Left ventricle myocardium inferior (tissue), 1 donor: ENCODE results near the gene PLK5. TPM values are rescaled to one million over a fixed set of nuclear protein-coding genes. Genes with fewer than 3 reads are reported as not detected.
"Not testable (repeated sequence)": the region's sequence is repeated elsewhere in the genome, so short reads cannot be mapped to it uniquely, and the experiment has no call there.

Experiments
- DNase-seq: peaks from one replicate; pipeline ENCODE4 v3.0.0-alpha.2; 2020
- H3K27ac ChIP-seq: fragments of 200-600 bp; replicated peaks from 2 replicates; pipeline ENCODE4 v1.8.0; 2021
- H3K27me3 ChIP-seq: fragments of 200-600 bp; 2 replicates; pipeline ENCODE4 v1.8.0; 2021; ENCODE audit warnings: low read depth
- H3K36me3 ChIP-seq: fragments of 200-600 bp; 2 replicates; pipeline ENCODE4 v1.8.0; 2021
- H3K4me1 ChIP-seq: fragments of 200-600 bp; 2 replicates; pipeline ENCODE4 v1.8.0; 2021
- H3K4me3 ChIP-seq: fragments of 200-600 bp; 2 replicates; pipeline ENCODE4 v1.8.0; 2021; ENCODE audit warnings: mild to moderate bottlenecking, moderate library complexity
- H3K9me3 ChIP-seq: fragments of 200-600 bp; replicated peaks from 2 replicates; pipeline ENCODE4 v1.8.0; 2021
- intact Hi-C: fragments of 100-400 bp; cut with micrococcal nuclease; formaldehyde crosslinking; loops from one replicate; pipeline ENCODE4 v1.11.0; 2022
- total RNA-seq: library from RNA; stranded (reverse); fragmentation: NEBNext Ultra II Directional; extraction: Animal tissue kit (Norgen Biotek cat#: 25700); gene quantifications from one replicate; pipeline ENCODE4 v1.2.1, GENCODE V29; 2021
- TF ChIP-seq, protein P1 (sequence below): fragments of 200-600 bp; IDR thresholded peaks from 2 replicates; pipeline ENCODE4 v1.8.0; 2021; ENCODE audit warnings: antibody characterized with exemption, mild to moderate bottlenecking, borderline replicate concordance
- donor health status: DM: no; HTN: yes; CAD: no; lungs with severe emphysema.

The PLK5 gene
- total RNA-seq, 1 donor from 2014 or later, result not detected

DNA sequence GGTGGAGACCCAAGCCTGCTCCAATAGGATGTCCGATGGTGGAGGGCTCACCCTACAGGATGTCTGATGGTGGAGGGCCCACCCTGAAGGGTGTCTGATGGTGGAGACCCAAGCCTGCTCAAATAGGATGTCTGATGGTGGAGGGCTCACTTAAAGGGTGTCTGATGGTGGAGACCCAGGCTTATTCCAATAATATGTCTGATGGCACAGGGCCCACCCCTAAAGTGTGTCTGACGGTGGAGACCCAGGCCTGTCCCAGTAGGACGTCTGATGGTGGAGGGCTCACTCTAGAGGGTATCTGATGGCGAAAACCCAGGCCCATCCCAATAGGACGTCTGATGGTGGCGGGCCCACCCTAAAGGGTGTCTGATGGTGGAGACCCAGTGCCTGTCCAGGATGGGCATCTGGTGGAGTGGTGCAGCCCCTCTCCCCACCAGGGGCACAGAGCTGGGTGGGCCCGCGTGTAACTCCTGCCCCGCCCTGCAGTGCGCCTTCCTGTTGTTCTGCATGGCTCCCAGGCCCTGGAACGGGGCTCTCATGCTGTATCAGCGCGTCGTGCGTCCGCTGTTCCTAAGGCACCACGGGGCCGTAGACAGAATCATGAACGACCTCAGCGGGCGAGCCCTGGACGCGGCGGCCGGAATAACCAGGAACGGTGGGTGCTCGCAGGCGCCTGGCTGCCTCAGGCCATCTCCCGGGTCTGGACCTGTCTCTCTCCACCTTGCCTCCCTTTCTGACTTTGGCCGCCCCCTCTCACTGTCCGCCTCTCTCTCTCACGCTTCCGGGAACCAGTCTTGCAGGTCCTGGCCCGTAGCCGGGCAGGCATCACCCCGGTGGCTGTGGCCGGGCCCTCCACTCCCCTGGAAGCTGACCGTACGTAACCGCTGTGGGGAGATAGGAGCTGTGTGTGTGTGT lies 27.8 kb upstream of the PLK5 start:
- TF ChIP-seq, protein P1, sequence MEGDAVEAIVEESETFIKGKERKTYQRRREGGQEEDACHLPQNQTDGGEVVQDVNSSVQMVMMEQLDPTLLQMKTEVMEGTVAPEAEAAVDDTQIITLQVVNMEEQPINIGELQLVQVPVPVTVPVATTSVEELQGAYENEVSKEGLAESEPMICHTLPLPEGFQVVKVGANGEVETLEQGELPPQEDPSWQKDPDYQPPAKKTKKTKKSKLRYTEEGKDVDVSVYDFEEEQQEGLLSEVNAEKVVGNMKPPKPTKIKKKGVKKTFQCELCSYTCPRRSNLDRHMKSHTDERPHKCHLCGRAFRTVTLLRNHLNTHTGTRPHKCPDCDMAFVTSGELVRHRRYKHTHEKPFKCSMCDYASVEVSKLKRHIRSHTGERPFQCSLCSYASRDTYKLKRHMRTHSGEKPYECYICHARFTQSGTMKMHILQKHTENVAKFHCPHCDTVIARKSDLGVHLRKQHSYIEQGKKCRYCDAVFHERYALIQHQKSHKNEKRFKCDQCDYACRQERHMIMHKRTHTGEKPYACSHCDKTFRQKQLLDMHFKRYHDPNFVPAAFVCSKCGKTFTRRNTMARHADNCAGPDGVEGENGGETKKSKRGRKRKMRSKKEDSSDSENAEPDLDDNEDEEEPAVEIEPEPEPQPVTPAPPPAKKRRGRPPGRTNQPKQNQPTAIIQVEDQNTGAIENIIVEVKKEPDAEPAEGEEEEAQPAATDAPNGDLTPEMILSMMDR, result no peak
- Histone ChIP-seq H3K27me3 (peaks cover 50% of the 10 kb centered on the region), H3K36me3 (no peaks in the 10 kb centered on the region), H3K4me1 (peaks cover 8% of the 10 kb centered on the region), H3K27ac (no peak overlapping the region), H3K9me3 (no peaks in the 10 kb centered on the region), H3K4me3 (no peak overlapping the region)
- intact Hi-C loops, result no loop called here
- no peak for DNase-seq

DNA sequence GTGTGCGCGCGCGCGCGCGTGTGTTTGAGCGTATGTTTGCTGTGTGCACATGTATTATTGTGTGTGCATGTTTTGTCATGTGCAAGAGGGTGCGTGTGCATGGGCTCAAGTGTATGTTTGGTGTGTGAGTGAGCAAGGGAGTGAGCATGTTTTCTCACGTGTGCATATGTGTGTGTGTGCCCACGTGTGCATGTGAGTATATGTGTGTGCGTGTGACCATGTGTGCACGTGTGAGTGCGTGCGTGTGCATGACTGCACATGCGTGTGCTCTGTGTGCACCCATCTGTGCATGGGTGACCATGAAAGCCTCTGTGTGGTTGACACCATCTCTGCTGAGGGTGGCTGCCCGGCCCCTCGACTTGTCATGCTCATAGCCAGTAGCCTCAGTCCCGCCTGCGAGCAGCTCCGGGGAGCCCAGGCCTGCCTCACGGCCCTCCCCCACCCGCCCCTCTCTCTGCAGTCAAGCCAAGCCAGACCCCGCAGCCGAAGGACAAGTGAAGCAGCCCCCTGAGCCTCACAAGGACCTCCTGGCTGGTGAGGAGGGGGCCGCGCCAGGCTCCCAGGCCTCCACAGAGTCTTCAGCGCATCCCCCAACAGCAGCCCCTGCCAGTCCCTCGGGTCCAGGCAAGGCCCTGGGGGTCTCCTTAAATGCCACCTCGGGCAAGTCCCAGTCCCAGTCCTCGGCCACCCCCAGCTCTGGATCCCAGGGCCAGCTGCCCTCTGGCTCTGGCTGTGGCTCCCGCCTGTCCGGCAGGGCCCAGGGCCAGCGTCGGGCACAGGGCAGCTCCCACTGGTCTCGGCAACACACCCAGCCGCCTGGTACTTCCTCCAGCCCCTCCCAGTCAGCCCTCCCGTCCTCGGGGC lies 26.9 kb upstream of the PLK5 start:
- Histone ChIP-seq H3K27ac (no peak overlapping the region), H3K4me1 (no peaks in the 10 kb centered on the region), H3K9me3 (no peaks in the 10 kb centered on the region), H3K4me3 (no peak overlapping the region), H3K27me3 (peaks cover 43% of the 10 kb centered on the region), H3K36me3 (no peaks in the 10 kb centered on the region)
- no peak for DNase-seq
- TF ChIP-seq, protein P1, result no peak
- intact Hi-C loops, result no loop called here

DNA sequence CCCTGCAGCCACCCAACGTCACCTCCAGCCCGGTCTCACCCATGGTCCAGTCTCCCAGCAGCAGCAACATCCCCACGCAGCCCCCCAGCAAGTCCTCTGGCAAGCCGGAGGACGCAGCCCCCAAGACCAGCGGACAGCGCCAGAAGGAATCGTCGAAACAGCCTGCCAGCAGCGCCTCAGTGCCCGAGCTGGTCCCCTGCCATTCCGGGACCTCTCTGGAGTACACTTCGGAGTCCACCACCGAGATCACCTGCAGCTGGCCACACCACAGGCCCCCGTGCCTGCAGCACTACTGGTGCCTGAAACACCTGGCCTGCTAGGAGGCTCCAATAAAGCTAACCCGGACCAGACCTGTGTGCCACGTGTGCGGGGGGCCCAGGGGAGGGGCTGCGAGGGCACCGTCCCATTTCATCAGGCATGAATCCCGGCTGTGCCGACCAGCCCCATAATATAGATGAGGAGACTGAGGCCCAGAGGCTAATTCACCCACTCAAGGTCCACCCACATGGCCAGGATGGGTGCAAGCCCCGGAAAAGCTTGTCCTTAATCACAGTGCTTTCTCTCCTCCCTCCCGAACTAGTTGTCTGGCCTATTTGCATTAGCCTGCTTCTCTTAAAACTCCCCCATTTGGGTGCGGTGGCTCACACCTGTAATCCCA lies 26.2 kb upstream of the PLK5 start:
- Histone ChIP-seq H3K9me3 (no peaks in the 10 kb centered on the region), H3K4me3 (no peak overlapping the region), H3K27me3 (peaks cover 45% of the 10 kb centered on the region), H3K27ac (no peak overlapping the region), H3K36me3 (no peaks in the 10 kb centered on the region), H3K4me1 (no peaks in the 10 kb centered on the region)
- TF ChIP-seq, protein P1, result no peak
- intact Hi-C loops, result no loop called here
- DNase-seq, result no peak

DNA sequence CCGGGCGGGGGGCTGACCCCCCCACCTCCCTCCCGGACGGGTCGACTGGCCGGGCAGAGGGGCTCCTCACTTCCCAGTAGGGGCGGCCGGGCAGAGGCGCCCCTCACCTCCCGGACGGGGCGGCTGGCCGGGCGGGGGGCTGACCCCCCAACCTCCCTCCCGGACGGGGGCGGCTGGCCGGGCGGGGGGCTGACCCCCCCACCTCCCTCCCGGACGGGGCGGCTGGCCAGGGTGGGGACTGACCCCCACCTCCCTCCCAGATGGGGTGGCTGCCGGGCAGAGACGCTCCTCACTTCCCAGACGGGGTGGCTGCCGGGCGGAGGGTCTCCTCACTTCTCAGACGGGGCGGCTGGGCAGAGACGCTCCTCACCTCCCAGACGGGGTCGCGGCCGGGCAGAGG lies 24.6 kb upstream of the PLK5 start:
- H3K4me3 ChIP-seq, intact Hi-C loops, H3K9me3 ChIP-seq, H3K36me3 ChIP-seq, H3K27ac ChIP-seq, DNase-seq: not testable (repeated sequence)
- Histone ChIP-seq H3K4me1 (peaks cover 11% of the 10 kb centered on the region), H3K27me3 (peaks cover 57% of the 10 kb centered on the region)

DNA sequence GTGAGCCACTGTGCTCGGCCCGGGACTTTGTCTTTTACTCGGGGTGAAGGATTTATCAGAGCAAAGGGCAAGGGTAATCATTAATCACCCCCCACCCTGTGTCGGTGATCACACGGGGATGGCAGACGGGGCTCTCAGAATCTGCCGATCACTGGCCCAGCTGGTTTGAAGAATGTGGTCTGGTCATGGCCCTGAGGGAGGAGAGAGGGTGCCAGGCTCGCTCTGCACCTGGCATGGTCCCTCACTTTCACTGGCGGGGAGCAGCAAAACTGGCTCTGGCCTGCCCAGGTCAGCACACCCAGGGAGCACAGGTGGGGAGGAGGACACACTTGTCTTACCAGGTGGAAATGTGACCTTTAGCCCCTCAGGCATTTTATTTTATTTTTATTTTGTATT lies 22.7 kb upstream of the PLK5 start:
- Histone ChIP-seq H3K27me3 (peaks cover 53% of the 10 kb centered on the region), H3K27ac (no peak overlapping the region), H3K4me3 (no peak overlapping the region), H3K36me3 (peaks cover 5% of the 10 kb centered on the region), H3K4me1 (peaks cover 11% of the 10 kb centered on the region), H3K9me3 (no peaks in the 10 kb centered on the region)
- no peak for DNase-seq
- TF ChIP-seq, protein P1, result no peak
- intact Hi-C loops, result no loop called here
